Hepatocyte (in vitro differentiated cells): ENCODE data around the gene KCNH3. TPM values are rescaled to one million over a fixed set of nuclear protein-coding genes. Genes with fewer than 3 reads are reported as not detected.

ENCODE experiments used
- DNase-seq: peaks from one replicate; pipeline ENCODE4 v3.0.0-alpha.2; 2016; ENCODE audit warnings: low spot score
- H2AFZ ChIP-seq: fragments of 200-600 bp; sonication (generic); 2 replicates; pipeline ENCODE4 v1.6.0; 2016; ENCODE audit warnings: antibody characterized with exemption, mild to moderate bottlenecking
- H3K27ac ChIP-seq: fragments of 200-600 bp; sonication (generic); 2 replicates; pipeline ENCODE4 v1.5.1; 2016; ENCODE audit warnings: mild to moderate bottlenecking
- H3K27me3 ChIP-seq: fragments of 200-600 bp; sonication (generic); 2 replicates; pipeline ENCODE4 v1.6.1; 2016
- H3K36me3 ChIP-seq: fragments of 200-600 bp; sonication (generic); replicated peaks from 2 replicates; pipeline ENCODE4 v1.5.1; 2016; ENCODE audit warnings: low read depth; ENCODE audit not compliant: insufficient read depth
- H3K4me1 ChIP-seq: fragments of 200-600 bp; sonication (generic); 2 replicates; pipeline ENCODE4 v1.5.1; 2016; ENCODE audit warnings: mild to moderate bottlenecking, moderate library complexity; ENCODE audit not compliant: insufficient read depth
- H3K4me2 ChIP-seq: fragments of 200-600 bp; sonication (generic); 2 replicates; pipeline ENCODE4 v1.6.0; 2016
- H3K4me3 ChIP-seq: fragments of 200-600 bp; sonication (generic); 2 replicates; pipeline ENCODE4 v1.5.1; 2016; ENCODE audit warnings: mild to moderate bottlenecking
- H3K79me2 ChIP-seq: fragments of 200-600 bp; sonication (generic); 2 replicates; pipeline ENCODE4 v1.6.0; 2017; ENCODE audit warnings: mild to moderate bottlenecking
- H3K9me2 ChIP-seq: fragments of 200-600 bp; sonication (generic); replicated peaks from 2 replicates; pipeline ENCODE4 v1.6.0; 2017; ENCODE audit warnings: mild to moderate bottlenecking; ENCODE audit not compliant: insufficient read depth
- H3K9me3 ChIP-seq: fragments of 200-600 bp; sonication (generic); 2 replicates; pipeline ENCODE4 v1.5.1; 2016; ENCODE audit warnings: low read depth, mild to moderate bottlenecking
- H4K20me1 ChIP-seq: fragments of 200-600 bp; sonication (generic); 2 replicates; pipeline ENCODE4 v1.6.0; 2016; ENCODE audit warnings: mild to moderate bottlenecking; ENCODE audit not compliant: insufficient read depth, poor library complexity, severe bottlenecking
- EZH2 ChIP-seq: fragments of 200-600 bp; sonication (generic); IDR thresholded peaks from 2 replicates; pipeline ENCODE4 v1.6.1; 2016; ENCODE audit warnings: antibody characterized with exemption, mild to moderate bottlenecking, borderline replicate concordance
- EZH2phosphoT487 ChIP-seq: fragments of 200-600 bp; sonication (generic); IDR thresholded peaks from one replicate; pipeline ENCODE4 v1.6.1; 2018; ENCODE audit warnings: antibody characterized with exemption, mild to moderate bottlenecking, low read depth, moderate library complexity; ENCODE audit not compliant: unreplicated experiment, severe bottlenecking
- WGBS: methylation state at CpG from one replicate; pipeline ENCODE4 v1.1.6; 2016; ENCODE audit warnings: low lambda C conversion rate; ENCODE audit errors: missing lambda C conversion rate; 5-methylcytosine and 5-hydroxymethylcytosine counted together
- polyA plus RNA-seq: library from polyadenylated mRNA; unstranded; fragments of >200 nt; fragmentation: Nextera tagmentation; extraction: Ambion mirVana; gene quantifications from 2 replicates; pipeline ENCODE4 v1.2.1, GENCODE V29; 2016
- total RNA-seq: library from RNA; depleted of rRNA; stranded (reverse); fragments of >200 nt; gene quantifications from 2 replicates; pipeline ENCODE4 v1.2.3, GENCODE V29; 2014
- TF ChIP-seq, protein P1 (sequence below): fragments of 200-600 bp; sonication (generic); IDR thresholded peaks from 2 replicates; pipeline ENCODE4 v1.5.1; 2016; ENCODE audit warnings: antibody characterized with exemption, mild to moderate bottlenecking; ENCODE audit not compliant: poor library complexity

Gene KCNH3
- total and polyA plus RNA-seq, 2 experiments from 2014 or later = 0.30 to 1.1 TPM

DNA sequence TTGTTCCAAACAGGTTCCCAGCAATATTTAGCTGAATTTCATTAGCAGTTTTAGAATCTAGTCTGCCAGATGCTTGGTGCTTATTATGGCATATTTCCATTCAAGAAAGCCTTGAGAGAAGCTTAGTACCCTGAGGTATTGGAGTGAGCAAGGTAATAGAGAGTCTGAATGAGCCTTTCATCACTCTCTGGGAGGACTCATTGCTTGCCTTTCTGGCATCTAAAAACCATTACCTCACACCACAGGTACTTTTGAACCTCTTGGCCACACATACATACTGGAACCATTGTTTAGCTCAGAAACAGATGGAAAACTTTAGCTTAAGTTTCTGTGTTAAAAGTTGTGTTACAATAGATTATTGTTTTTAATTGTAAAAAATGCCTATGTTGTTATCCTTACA lies 27.4 kb upstream of the KCNH3 start:
- DNase-seq = no peak

DNA sequence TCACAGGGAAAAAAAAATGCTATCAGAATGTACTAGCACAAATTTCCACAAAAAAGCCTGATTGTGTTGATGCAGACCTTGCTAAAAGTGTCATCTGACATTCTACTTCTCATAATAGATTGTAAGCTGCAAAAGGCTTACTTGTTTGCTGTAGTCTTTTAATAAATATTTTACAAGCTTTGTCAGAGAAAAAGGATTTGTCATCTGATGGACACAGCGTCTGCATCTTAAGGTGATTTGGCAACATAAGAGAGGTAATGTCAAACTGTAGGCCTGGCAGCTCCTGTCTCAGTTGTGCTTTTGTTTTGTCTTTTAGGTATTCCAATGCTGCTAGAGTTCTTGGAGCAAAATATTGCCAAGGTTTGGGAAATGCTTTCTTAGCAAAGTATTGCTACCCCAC lies 26.3 kb upstream of the KCNH3 start:
- Histone ChIP-seq H2AFZ (no peak overlapping the region), H3K4me2 (no peak overlapping the region), H3K9me3 (no peaks in the 10 kb centered on the region)

More for the DNA sequence above, 27.4 kb upstream of the KCNH3 start:
- Histone ChIP-seq H3K4me3 (no peak overlapping the region), H3K27me3 (no peaks in the 10 kb centered on the region), H3K9me3 (no peaks in the 10 kb centered on the region), H2AFZ (no peak overlapping the region), H3K4me1 (no peaks in the 10 kb centered on the region), H3K36me3 (no peaks in the 10 kb centered on the region), H3K79me2 (no peaks in the 10 kb centered on the region), H3K4me2 (no peak overlapping the region), H3K9me2 (no peaks in the 10 kb centered on the region), H4K20me1 (no peaks in the 10 kb centered on the region), H3K27ac (no peak overlapping the region)
- TF ChIP-seq EZH2 (no peak), EZH2phosphoT487 (no peak)

DNA sequence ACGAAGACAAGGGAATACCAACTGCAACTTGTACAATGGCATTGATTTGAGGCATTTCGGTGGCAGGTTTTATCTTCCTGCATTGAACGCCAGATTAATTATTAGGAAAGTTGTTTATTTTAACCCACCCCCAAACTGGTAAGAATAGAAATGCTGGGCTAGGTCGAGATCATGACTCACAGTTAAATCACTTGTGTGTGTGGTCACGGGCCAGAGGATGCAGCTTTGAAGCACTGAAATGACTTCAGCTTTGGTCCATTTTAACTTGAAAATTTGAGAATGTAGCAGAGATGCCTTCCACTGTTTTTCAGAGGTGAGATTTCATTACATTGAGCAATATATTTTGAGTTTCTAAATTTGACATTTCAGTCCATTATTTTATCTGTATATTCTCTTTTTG lies 23.6 kb upstream of the KCNH3 start:
- no peaks in the 10 kb centered on the region for H4K20me1 ChIP-seq
- H3K4me2 ChIP-seq = no peak overlapping the region
- H2AFZ ChIP-seq = no peak overlapping the region
- H3K27me3 ChIP-seq = no peaks in the 10 kb centered on the region
- no peak overlapping the region for H3K4me3 ChIP-seq
- DNase-seq = no peak
- no peak overlapping the region for H3K27ac ChIP-seq
- H3K4me1 ChIP-seq = no peaks in the 10 kb centered on the region
- H3K79me2 ChIP-seq = no peaks in the 10 kb centered on the region
- no peak for TF ChIP-seq EZH2
- H3K9me2 ChIP-seq = no peaks in the 10 kb centered on the region
- WGBS = 69% methylated on average over 5 of the region's 5 CpGs
- no peaks in the 10 kb centered on the region for H3K9me3 ChIP-seq
- H3K36me3 ChIP-seq = no peaks in the 10 kb centered on the region

More for the DNA sequence above, 26.3 kb upstream of the KCNH3 start:
- Histone ChIP-seq H4K20me1 (no peaks in the 10 kb centered on the region), H3K36me3 (no peaks in the 10 kb centered on the region), H3K27me3 (no peaks in the 10 kb centered on the region), H3K4me3 (no peak overlapping the region), H3K9me2 (no peaks in the 10 kb centered on the region), H3K79me2 (no peaks in the 10 kb centered on the region), H3K27ac (no peak overlapping the region), H3K4me1 (no peaks in the 10 kb centered on the region)
- DNase-seq = no peak
- TF ChIP-seq EZH2phosphoT487 (no peak), EZH2 (no peak)
- TF ChIP-seq, protein P1, sequence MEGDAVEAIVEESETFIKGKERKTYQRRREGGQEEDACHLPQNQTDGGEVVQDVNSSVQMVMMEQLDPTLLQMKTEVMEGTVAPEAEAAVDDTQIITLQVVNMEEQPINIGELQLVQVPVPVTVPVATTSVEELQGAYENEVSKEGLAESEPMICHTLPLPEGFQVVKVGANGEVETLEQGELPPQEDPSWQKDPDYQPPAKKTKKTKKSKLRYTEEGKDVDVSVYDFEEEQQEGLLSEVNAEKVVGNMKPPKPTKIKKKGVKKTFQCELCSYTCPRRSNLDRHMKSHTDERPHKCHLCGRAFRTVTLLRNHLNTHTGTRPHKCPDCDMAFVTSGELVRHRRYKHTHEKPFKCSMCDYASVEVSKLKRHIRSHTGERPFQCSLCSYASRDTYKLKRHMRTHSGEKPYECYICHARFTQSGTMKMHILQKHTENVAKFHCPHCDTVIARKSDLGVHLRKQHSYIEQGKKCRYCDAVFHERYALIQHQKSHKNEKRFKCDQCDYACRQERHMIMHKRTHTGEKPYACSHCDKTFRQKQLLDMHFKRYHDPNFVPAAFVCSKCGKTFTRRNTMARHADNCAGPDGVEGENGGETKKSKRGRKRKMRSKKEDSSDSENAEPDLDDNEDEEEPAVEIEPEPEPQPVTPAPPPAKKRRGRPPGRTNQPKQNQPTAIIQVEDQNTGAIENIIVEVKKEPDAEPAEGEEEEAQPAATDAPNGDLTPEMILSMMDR = no peak
- 81% methylated on average over 1 of the region's 1 CpG for WGBS

DNA sequence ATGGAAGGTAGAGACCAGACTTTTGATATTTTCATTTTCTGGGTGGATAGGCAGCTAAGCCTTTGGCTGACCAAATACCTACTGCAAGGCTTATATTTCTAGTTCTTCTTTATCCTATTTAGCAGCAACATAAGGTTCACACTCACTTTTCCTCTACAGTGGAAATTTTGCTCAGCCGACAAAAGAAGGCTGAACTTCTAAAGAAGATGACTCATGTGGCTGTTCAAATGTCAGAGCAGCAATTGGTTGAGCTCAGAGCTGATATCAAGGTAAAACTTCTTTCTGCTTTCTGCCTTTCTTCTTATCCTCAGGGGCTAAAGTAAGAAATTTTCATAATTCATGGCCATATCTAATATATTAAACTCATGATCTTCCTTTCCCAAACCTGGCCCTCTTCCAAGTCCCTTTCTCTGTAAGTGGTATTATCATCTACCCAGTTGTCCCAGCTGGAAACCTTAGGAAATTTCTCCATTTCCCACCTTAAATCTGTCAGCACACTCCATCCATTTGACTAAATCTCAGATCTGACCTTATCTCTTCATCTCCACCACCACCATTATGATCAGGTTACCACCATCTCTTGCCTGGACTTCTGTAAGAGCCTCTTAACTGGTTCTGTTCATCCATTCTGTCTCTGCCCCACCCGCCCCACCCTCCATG lies 19.8 kb upstream of the KCNH3 start:
- no peaks in the 10 kb centered on the region for H3K79me2 ChIP-seq
- no peaks in the 10 kb centered on the region for H3K9me3 ChIP-seq
- TF ChIP-seq EZH2 = no peak
- H3K36me3 ChIP-seq = no peaks in the 10 kb centered on the region
- DNase-seq = peak; percentile 27
- H3K27me3 ChIP-seq = no peaks in the 10 kb centered on the region
- WGBS = 53% methylated on average over 2 of the region's 2 CpGs
- H4K20me1 ChIP-seq = no peaks in the 10 kb centered on the region
- H3K4me1 ChIP-seq = no peaks in the 10 kb centered on the region
- H3K27ac ChIP-seq = no peak overlapping the region
- no peak overlapping the region for H3K4me3 ChIP-seq
- no peaks in the 10 kb centered on the region for H3K9me2 ChIP-seq
- no peak overlapping the region for H2AFZ ChIP-seq
- H3K4me2 ChIP-seq = no peak overlapping the region

DNA sequence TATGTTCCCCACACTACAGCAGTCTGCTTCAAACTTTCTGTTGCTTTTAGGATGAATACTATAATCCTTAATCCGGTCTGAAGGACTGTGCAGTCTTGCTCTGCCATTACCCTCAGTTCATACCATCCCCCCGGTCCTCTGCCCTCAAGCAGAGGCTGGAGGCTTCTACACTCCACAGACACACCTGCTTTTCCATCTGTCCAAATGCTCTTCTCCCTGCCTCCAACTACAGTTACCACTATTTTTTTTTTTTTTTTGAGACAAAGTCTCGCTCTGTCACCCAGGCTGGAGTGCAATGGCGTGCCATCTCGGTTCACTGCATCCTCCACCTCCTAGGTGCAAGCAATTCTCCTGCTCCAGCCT lies 19.3 kb upstream of the KCNH3 start:
- H3K4me2 ChIP-seq = no peak overlapping the region
- H3K36me3 ChIP-seq = no peaks in the 10 kb centered on the region
- H3K27ac ChIP-seq = no peak overlapping the region
- H3K4me3 ChIP-seq = no peak overlapping the region
- H3K9me2 ChIP-seq = no peaks in the 10 kb centered on the region
- DNase-seq = no peak
- no peaks in the 10 kb centered on the region for H4K20me1 ChIP-seq
- no peaks in the 10 kb centered on the region for H3K4me1 ChIP-seq
- H3K9me3 ChIP-seq = no peaks in the 10 kb centered on the region
- no peak for TF ChIP-seq EZH2
- TF ChIP-seq EZH2phosphoT487 = no peak
- TF ChIP-seq, protein P1 = no peak
- no peaks in the 10 kb centered on the region for H3K79me2 ChIP-seq
- no peaks in the 10 kb centered on the region for H3K27me3 ChIP-seq
- 98% methylated on average over 5 of the region's 5 CpGs for WGBS
- H2AFZ ChIP-seq = no peak overlapping the region
